Measurements from ENCODE around the gene NEDD9. TPM values are rescaled to one million over a fixed set of nuclear protein-coding genes. Genes with fewer than 3 reads are reported as not detected.

Gene NEDD9
- total and polyA plus RNA-seq, 2 donors (not counting 1 experiment from before 2014, with no cell fraction given), result 38.9 to 46.2 TPM

GRCh38 chr6:11141295-11141694 lies 91.2 kb downstream of the NEDD9 start:
- H3K27ac ChIP-seq (ENCODE audit: low read length in 2 of 2), result no peak overlapping the region
- ATAC-seq (ENCODE audit: low read depth) (no peak), DNase-seq (no peak)
- intact Hi-C loops (cut with micrococcal nuclease), result no loop called here
- TF ChIP-seq EZH2 (IDR thresholded peaks at IDR 0.05; ENCODE audit: borderline replicate concordance, insufficient read depth, low read depth, low read length, poor library complexity, severe bottlenecking), result no peak
- TF ChIP-seq CTCF (IDR thresholded peaks at IDR 0.05), result no peak
- H3K79me2 ChIP-seq (ENCODE audit: control insufficient read depth, insufficient read depth, low read length), result no peaks in the 10 kb centered on the region
- no peak overlapping the region for H3K4me3 ChIP-seq (ENCODE audit: control extremely low read depth in 1 of 5, extremely low read depth in 1 of 5, insufficient read depth in 1 of 5, low read depth in 2 of 5, low read length in 4 of 5)
- Mint-ChIP-seq H3K27me3 (no peaks in the 10 kb centered on the region), H3K27ac (no peak overlapping the region), H3K4me3 (no peak overlapping the region), H3K4me1 (peaks cover 7% of the 10 kb centered on the region), H3K9me3 (ENCODE audit: insufficient read depth) (no peaks in the 10 kb centered on the region)
- CTCF ChIA-PET, result interaction anchor here (2.0 kb wide), 1 partner anchor 355 kb away, joined by 8 read pairs; no protein-coding TSS in a partner anchor
- H3K9me3 ChIP-seq (ENCODE audit: control extremely low read depth in 1 of 3, control insufficient read depth in 2 of 3, insufficient read depth in 1 of 3, low read length in 2 of 3), result no peaks in the 10 kb centered on the region
- H3K4me1 ChIP-seq (ENCODE audit: control insufficient read depth in 2 of 2, insufficient read depth in 2 of 2, low read length in 2 of 2), result peaks cover 0 to 5% of the 10 kb centered on the region in 2 donors
- H2AFZ ChIP-seq (ENCODE audit: insufficient read depth, low read depth, low read length, poor library complexity, severe bottlenecking), result no peak overlapping the region
- no peak overlapping the region for H3K9ac ChIP-seq (ENCODE audit: low read length)
- POLR2A ChIA-PET, result interaction anchor here (0.7 kb wide), 1 partner anchor 360 kb away, joined by 3 read pairs; no protein-coding TSS in a partner anchor
- H4K20me1 ChIP-seq (ENCODE audit: control insufficient read depth, insufficient read depth, low read length, poor library complexity, severe bottlenecking), result no peaks in the 10 kb centered on the region
- no CpG with 5 or more reads among the region's 3 CpGs for WGBS (ENCODE audit: insufficient coverage)
- H3K4me2 ChIP-seq (replicated peaks; ENCODE audit: low read depth, low read length, poor library complexity, severe bottlenecking), result no peak overlapping the region
- H3K27me3 ChIP-seq (replicated peaks in 1 of 4; ENCODE audit: control extremely low read depth in 1 of 4, control insufficient read depth in 3 of 4, insufficient read depth in 4 of 4, low read length in 3 of 4), result no peaks in the 10 kb centered on the region
- no peaks in the 10 kb centered on the region for H3K36me3 ChIP-seq (replicated peaks in 1 of 2; ENCODE audit: control extremely low read depth in 1 of 2, control insufficient read depth in 1 of 2, extremely low read depth in 1 of 2, insufficient read depth in 2 of 2, low read length in 1 of 2)

GRCh38 chr6:11140056-11140455 lies 92.4 kb downstream of the NEDD9 start:
- Mint-ChIP-seq H3K27ac (no peak overlapping the region), H3K4me1 (peaks cover 7% of the 10 kb centered on the region), H3K9me3 (ENCODE audit: insufficient read depth) (no peaks in the 10 kb centered on the region), H3K4me3 (no peak overlapping the region), H3K27me3 (no peaks in the 10 kb centered on the region)
- H3K27ac ChIP-seq (ENCODE audit: low read length in 2 of 2), result no peak overlapping the region
- ChIA-PET CTCF (interaction anchor here (1.1 to 2.0 kb wide), 2 partner anchors 15 to 356 kb away, joined by 3 to 8 read pairs; no protein-coding TSS in a partner anchor), POLR2A (no interaction called here)
- H2AFZ ChIP-seq (ENCODE audit: insufficient read depth, low read depth, low read length, poor library complexity, severe bottlenecking), result no peak overlapping the region
- no peak for DNase-seq
- no peaks in the 10 kb centered on the region for H4K20me1 ChIP-seq (ENCODE audit: control insufficient read depth, insufficient read depth, low read length, poor library complexity, severe bottlenecking)
- H3K4me2 ChIP-seq (replicated peaks; ENCODE audit: low read depth, low read length, poor library complexity, severe bottlenecking), result no peak overlapping the region
- TF ChIP-seq EZH2 (IDR thresholded peaks at IDR 0.05; ENCODE audit: borderline replicate concordance, insufficient read depth, low read depth, low read length, poor library complexity, severe bottlenecking), result no peak
- no peak for TF ChIP-seq CTCF (IDR thresholded peaks at IDR 0.05)
- 89% methylated on average over 3 of the region's 3 CpGs for WGBS (ENCODE audit: insufficient coverage)
- no peaks in the 10 kb centered on the region for H3K9me3 ChIP-seq (ENCODE audit: control extremely low read depth in 1 of 3, control insufficient read depth in 2 of 3, insufficient read depth in 1 of 3, low read length in 2 of 3)
- intact Hi-C loops (cut with micrococcal nuclease), result no loop called here
- no peak overlapping the region for H3K9ac ChIP-seq (ENCODE audit: low read length)
- H3K36me3 ChIP-seq (replicated peaks in 1 of 2; ENCODE audit: control extremely low read depth in 1 of 2, control insufficient read depth in 1 of 2, extremely low read depth in 1 of 2, insufficient read depth in 2 of 2, low read length in 1 of 2), result peaks cover 1 to 5% of the 10 kb centered on the region in 2 experiments
- ATAC-seq (ENCODE audit: low read depth), result no peak
- H3K79me2 ChIP-seq (ENCODE audit: control insufficient read depth, insufficient read depth, low read length), result no peaks in the 10 kb centered on the region
- H3K27me3 ChIP-seq (replicated peaks in 1 of 4; ENCODE audit: control extremely low read depth in 1 of 4, control insufficient read depth in 3 of 4, insufficient read depth in 4 of 4, low read length in 3 of 4), result no peaks in the 10 kb centered on the region
- peaks cover 0 to 5% of the 10 kb centered on the region in 2 donors for H3K4me1 ChIP-seq (ENCODE audit: control insufficient read depth in 2 of 2, insufficient read depth in 2 of 2, low read length in 2 of 2)
- no peak overlapping the region for H3K4me3 ChIP-seq (ENCODE audit: control extremely low read depth in 1 of 5, extremely low read depth in 1 of 5, insufficient read depth in 1 of 5, low read depth in 2 of 5, low read length in 4 of 5)

All from B cell (primary cell).